AG10803 (cell line): ENCODE measurements around the gene AGER.

ENCODE experiments used
- DNase-seq: peaks from one replicate; pipeline ENCODE4 v3.0.0; 2010; ENCODE audit warnings: low read depth
- H3K4me3 ChIP-seq: 2 replicates; pipeline ENCODE4 v1.5.1; 2011; ENCODE audit warnings: mild to moderate bottlenecking, low read length, control low read depth
- TF ChIP-seq, protein P1 (sequence below): conservative IDR thresholded peaks from 2 replicates; pipeline ENCODE4 v1.5.1; 2011; ENCODE audit warnings: mild to moderate bottlenecking, low read length, control low read depth, inconsistent platforms

Gene AGER

DNA sequence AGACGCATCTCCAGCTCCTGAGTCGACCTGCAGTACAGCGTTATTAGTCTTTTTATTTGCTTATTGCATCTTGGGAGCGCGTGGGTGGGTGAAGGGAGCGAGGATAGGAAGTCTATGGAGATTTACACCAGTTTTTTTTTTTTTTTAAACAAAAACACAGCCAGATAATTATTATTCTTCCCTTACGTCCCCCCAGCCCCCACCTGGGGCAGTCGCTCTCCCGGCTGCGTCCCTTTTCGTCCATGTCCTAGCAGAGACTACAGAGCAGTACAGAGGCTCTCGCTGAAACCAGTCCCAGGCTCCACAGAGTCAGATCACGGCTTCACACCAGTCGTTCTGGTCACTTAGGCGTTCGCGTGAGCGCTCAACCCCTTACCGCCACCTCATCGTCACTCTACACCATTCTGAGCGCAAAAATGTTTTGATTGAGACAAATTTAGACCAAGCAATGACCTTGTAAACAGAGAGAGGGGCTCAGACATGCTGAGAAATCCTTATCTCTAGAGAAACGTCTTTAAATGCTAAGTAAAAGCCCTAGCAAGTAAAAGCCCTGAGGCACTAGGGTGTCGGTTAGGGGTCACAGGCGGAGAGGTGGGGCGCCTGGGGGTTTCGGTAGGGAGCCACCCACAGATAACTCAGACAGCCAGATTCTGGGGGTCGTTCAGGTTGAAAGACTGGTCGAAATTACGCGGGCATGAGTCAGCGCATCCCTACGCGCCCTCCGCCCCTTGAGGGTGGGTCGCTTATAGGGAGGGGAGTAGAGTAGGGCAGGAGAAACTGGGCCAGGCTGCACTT, 31.1 kb downstream of the AGER start:
- peak overlapping the region; percentile 94 for H3K4me3 ChIP-seq
- TF ChIP-seq, protein P1, sequence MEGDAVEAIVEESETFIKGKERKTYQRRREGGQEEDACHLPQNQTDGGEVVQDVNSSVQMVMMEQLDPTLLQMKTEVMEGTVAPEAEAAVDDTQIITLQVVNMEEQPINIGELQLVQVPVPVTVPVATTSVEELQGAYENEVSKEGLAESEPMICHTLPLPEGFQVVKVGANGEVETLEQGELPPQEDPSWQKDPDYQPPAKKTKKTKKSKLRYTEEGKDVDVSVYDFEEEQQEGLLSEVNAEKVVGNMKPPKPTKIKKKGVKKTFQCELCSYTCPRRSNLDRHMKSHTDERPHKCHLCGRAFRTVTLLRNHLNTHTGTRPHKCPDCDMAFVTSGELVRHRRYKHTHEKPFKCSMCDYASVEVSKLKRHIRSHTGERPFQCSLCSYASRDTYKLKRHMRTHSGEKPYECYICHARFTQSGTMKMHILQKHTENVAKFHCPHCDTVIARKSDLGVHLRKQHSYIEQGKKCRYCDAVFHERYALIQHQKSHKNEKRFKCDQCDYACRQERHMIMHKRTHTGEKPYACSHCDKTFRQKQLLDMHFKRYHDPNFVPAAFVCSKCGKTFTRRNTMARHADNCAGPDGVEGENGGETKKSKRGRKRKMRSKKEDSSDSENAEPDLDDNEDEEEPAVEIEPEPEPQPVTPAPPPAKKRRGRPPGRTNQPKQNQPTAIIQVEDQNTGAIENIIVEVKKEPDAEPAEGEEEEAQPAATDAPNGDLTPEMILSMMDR: no peak
- peak; percentile 18 for DNase-seq

- TF ChIP-seq, protein P1: no peak
- peak within 1 kb of the TSS; percentile 94 for H3K4me3 ChIP-seq
- DNase-seq: no peak
Measured at GRCh38 chr6:32151863-32152768, 31.9 kb downstream of the AGER start, which contains the start of gene PRRT1. Gene PRRT1 (minus strand): TSS chr6:32151939. CDS start chr6:32151827, 112 bp downstream.

DNA sequence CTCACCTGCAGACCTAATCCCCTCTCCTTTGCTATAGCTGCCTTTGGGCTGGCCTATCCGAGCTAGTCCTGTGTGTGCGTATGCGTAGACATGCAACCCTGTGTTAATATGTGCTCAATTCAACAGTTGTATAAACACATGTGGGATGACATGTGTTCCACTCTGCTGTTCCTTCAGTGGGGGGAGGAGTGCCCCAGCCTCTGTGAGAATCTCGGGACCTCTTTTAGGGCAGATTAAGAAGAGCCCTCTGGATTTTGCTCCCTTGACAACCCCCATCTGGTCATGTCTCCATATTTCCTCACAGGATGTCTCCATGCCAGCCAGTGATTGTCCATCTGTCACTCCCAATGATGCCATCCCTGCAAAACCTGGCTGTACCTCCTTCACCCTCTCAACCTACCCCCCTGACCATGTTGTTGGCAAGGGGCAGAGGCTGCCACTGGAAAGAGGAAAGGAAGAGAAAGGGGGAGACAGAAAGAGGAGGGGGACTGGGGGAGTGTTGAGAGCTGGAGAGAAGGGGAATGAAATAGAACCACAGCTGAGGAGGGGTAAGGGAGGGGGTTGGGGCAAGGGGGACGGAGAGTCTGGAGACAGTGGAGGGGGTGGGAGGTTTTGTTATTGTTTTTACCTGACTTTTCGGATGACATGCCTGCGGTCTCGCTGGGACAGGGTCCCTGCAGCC, 32.7 kb downstream of the AGER start:
- DNase-seq: no peak
- peak overlapping the region; percentile 94 for H3K4me3 ChIP-seq
- TF ChIP-seq, protein P1: no peak

GRCh38 chr6:32149932-32150870, 33.9 kb downstream of the AGER start:
- H3K4me3 ChIP-seq: no peak overlapping the region
- no peak for DNase-seq
- TF ChIP-seq, protein P1: no peak

- no peak overlapping the region for H3K4me3 ChIP-seq
- TF ChIP-seq, protein P1: no peak
- DNase-seq: no peak
Measured at GRCh38 chr6:32149092-32149755, 34.8 kb downstream of the AGER start.
